ENCODE data around the gene HOXC11.

Gene HOXC11

DNA sequence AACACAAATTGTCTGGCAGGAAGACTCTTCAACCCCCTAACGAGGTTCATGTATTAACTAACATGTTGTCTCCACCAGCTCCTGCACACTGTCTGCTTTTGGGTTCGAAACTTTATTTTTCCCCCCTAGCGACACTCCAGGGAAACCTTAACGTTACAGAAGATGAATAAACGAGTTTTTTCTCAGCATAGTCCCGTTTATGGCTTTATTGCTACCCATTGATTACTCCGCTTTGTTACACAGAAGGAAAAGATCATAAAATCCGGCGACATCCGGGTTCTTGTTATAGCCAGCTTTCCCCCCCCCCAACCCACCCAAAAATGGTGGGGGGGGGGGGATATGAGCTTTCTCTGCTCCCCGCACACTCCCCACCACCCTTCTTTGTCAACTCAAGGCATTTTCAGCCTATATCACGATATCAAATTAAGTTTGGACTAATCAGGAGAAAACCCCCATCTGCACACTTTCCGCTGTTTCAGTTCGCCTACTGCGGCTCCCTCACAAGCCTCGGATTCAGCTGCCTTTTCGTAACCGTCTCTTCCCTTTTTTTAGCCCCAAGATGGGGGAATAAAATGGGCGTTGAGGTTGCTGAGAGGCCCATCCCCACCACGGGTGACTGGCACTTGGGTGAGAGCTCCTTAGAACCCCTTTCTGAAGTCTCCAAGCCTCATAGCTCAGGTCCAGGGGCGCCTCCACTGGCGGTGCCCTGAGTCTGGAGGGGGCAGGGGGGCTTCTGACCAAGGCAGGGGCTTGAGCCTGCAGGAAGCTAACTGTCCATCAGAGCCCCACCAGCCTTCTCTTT lies 53.9 kb downstream of the HOXC11 start:
- no peak for DNase-seq

All from stimulated activated CD4-positive, alpha-beta T cell treated with anti-CD3 and anti-CD28 coated beads, Interleukin-15, amount 100 ng/mL, for 24 hours (primary cell).